Mesothelial cell of epicardium (in vitro differentiated cells): ENCODE measurements around the gene CD82. TPM values are rescaled to one million over a fixed set of nuclear protein-coding genes. Genes with fewer than 3 reads are reported as not detected.

ENCODE experiments used
- DNase-seq, 2 experiments: peaks; one replicate each; pipeline ENCODE4 v3.0.0; 2021; ENCODE audit warnings: low spot score in 2 of 2; ENCODE audit not compliant: unreplicated experiment in 2 of 2
- H3K27ac Mint-ChIP-seq: 2 replicates; pipeline ENCODE4 v1.8.0; 2021; ENCODE audit warnings: mixed read lengths
- H3K27me3 Mint-ChIP-seq: 2 replicates; pipeline ENCODE4 v1.8.0; 2021; ENCODE audit warnings: low read depth, mixed read lengths
- H3K36me3 Mint-ChIP-seq: 2 replicates; pipeline ENCODE4 v1.8.0; 2021; ENCODE audit warnings: mixed read lengths
- H3K4me1 Mint-ChIP-seq: 2 replicates; pipeline ENCODE4 v1.8.0; 2021; ENCODE audit warnings: mixed read lengths
- H3K4me3 Mint-ChIP-seq: 2 replicates; pipeline ENCODE4 v1.8.0; 2021; ENCODE audit warnings: mild to moderate bottlenecking, moderate library complexity, mixed read lengths
- H3K9me3 Mint-ChIP-seq: 2 replicates; pipeline ENCODE4 v1.8.0; 2021; ENCODE audit warnings: mixed read lengths
- CTCF ChIP-seq: fragments of 200-600 bp; sonication (generic); IDR thresholded peaks from one replicate; pipeline ENCODE4 v1.5.0; 2021; ENCODE audit warnings: antibody characterized with exemption; ENCODE audit not compliant: unreplicated experiment
- total RNA-seq: library from RNA; stranded (reverse); gene quantifications from 3 replicates; pipeline ENCODE4 v1.2.1, GENCODE V29; 2021

CD82 gene
- total RNA-seq, 1 donor from 2014 or later: 11.2 TPM

GRCh38 chr11:44607319-44607962, 42.0 kb downstream of the CD82 start:
- no peak for DNase-seq
- TF ChIP-seq CTCF: no peak
- no peaks in the 10 kb centered on the region for H3K9me3 Mint-ChIP-seq
- no peak overlapping the region for H3K27ac Mint-ChIP-seq
- peaks cover 14% of the 10 kb centered on the region for H3K4me1 Mint-ChIP-seq
- no peaks in the 10 kb centered on the region for H3K36me3 Mint-ChIP-seq
- peaks cover 5% of the 10 kb centered on the region for H3K27me3 Mint-ChIP-seq
- H3K4me3 Mint-ChIP-seq: no peak overlapping the region

GRCh38 chr11:44607987-44608386, 42.5 kb downstream of the CD82 start:
- H3K4me1 Mint-ChIP-seq: peaks cover 14% of the 10 kb centered on the region
- no peaks in the 10 kb centered on the region for H3K36me3 Mint-ChIP-seq
- H3K9me3 Mint-ChIP-seq: no peaks in the 10 kb centered on the region
- H3K4me3 Mint-ChIP-seq: no peak overlapping the region
- H3K27me3 Mint-ChIP-seq: peaks cover 5% of the 10 kb centered on the region
- no peak for DNase-seq
- H3K27ac Mint-ChIP-seq: no peak overlapping the region
- no peak for TF ChIP-seq CTCF

GRCh38 chr11:44608651-44608990, 43.2 kb downstream of the CD82 start:
- TF ChIP-seq CTCF: no peak
- Mint-ChIP-seq H3K27ac (no peak overlapping the region), H3K9me3 (no peaks in the 10 kb centered on the region), H3K27me3 (peaks cover 5% of the 10 kb centered on the region), H3K4me3 (no peak overlapping the region), H3K4me1 (peaks cover 14% of the 10 kb centered on the region), H3K36me3 (no peaks in the 10 kb centered on the region)
- DNase-seq: no peak

GRCh38 chr11:44608991-44609782, 43.7 kb downstream of the CD82 start:
- no peak for DNase-seq
- H3K36me3 Mint-ChIP-seq: no peaks in the 10 kb centered on the region
- no peak overlapping the region for H3K4me3 Mint-ChIP-seq
- H3K4me1 Mint-ChIP-seq: peaks cover 14% of the 10 kb centered on the region
- no peak overlapping the region for H3K27ac Mint-ChIP-seq
- peaks cover 5% of the 10 kb centered on the region for H3K27me3 Mint-ChIP-seq
- H3K9me3 Mint-ChIP-seq: no peaks in the 10 kb centered on the region
- TF ChIP-seq CTCF: no peak

GRCh38 chr11:44609783-44610155, 44.3 kb downstream of the CD82 start:
- H3K9me3 Mint-ChIP-seq: no peaks in the 10 kb centered on the region
- TF ChIP-seq CTCF: no peak
- H3K4me3 Mint-ChIP-seq: no peak overlapping the region
- H3K4me1 Mint-ChIP-seq: peaks cover 14% of the 10 kb centered on the region
- H3K27ac Mint-ChIP-seq: no peak overlapping the region
- DNase-seq: no peak
- H3K27me3 Mint-ChIP-seq: peaks cover 5% of the 10 kb centered on the region
- no peaks in the 10 kb centered on the region for H3K36me3 Mint-ChIP-seq
